T follicular helper cell (primary cell): Measurements from ENCODE around the gene RBKS.
"Not testable (repeated sequence)": the region's sequence is repeated elsewhere in the genome, so short reads cannot be mapped to it uniquely, and the experiment has no call there.

Experiments
- DNase-seq: peaks from one replicate; pipeline ENCODE4 v3.0.0-alpha.2; 2020; ENCODE audit warnings: low read depth

Gene RBKS

GRCh38 chr2:27873091-27873490 is 17.1 kb downstream of the RBKS start:
- DNase-seq: no peak

GRCh38 chr2:27871802-27872201 is 18.4 kb downstream of the RBKS start:
- DNase-seq: no peak

- no peak for DNase-seq
Observed at GRCh38 chr2:27870724-27871123, 19.5 kb downstream of the RBKS start.

GRCh38 chr2:27869763-27870162 is 20.4 kb downstream of the RBKS start:
- DNase-seq: no peak

GRCh38 chr2:27866237-27866636 is 23.9 kb downstream of the RBKS start:
- DNase-seq: no peak

GRCh38 chr2:27863955-27864354 is 26.2 kb downstream of the RBKS start:
- DNase-seq: not testable (repeated sequence)

- DNase-seq: no peak
Observed at GRCh38 chr2:27863146-27863545, 27.0 kb downstream of the RBKS start.

- DNase-seq: no peak
Observed at GRCh38 chr2:27860111-27860510, 30.1 kb downstream of the RBKS start.

GRCh38 chr2:27857417-27858172 is 32.6 kb downstream of the RBKS start:
- no peak for DNase-seq

GRCh38 chr2:27856956-27857355 is 33.2 kb downstream of the RBKS start:
- no peak for DNase-seq

- DNase-seq: no peak
Observed at GRCh38 chr2:27856386-27856785, 33.8 kb downstream of the RBKS start.

GRCh38 chr2:27855476-27855875 is 34.7 kb downstream of the RBKS start:
- DNase-seq: no peak

GRCh38 chr2:27854229-27854862 is 35.8 kb downstream of the RBKS start:
- no peak for DNase-seq

GRCh38 chr2:27852691-27853090 is 37.5 kb downstream of the RBKS start:
- no peak for DNase-seq

- no peak for DNase-seq
Observed at GRCh38 chr2:27849558-27850205, 40.5 kb downstream of the RBKS start.

- DNase-seq: no peak
Observed at GRCh38 chr2:27847333-27847732, 42.9 kb downstream of the RBKS start.

- no peak for DNase-seq
Observed at GRCh38 chr2:27844821-27845255, 45.3 kb downstream of the RBKS start.

- no peak for DNase-seq
Observed at GRCh38 chr2:27843992-27844391, 46.2 kb downstream of the RBKS start.

GRCh38 chr2:27842894-27843293 is 47.3 kb downstream of the RBKS start:
- no peak for DNase-seq

GRCh38 chr2:27839022-27839618 is 51.1 kb downstream of the RBKS start:
- no peak for DNase-seq

- DNase-seq: no peak
Observed at GRCh38 chr2:27838502-27838901, 51.7 kb downstream of the RBKS start.

GRCh38 chr2:27833931-27834330 is 56.3 kb downstream of the RBKS start:
- DNase-seq: no peak

GRCh38 chr2:27832396-27832795 is 57.8 kb downstream of the RBKS start:
- DNase-seq: no peak
